Epidermal melanocyte (primary cell): Measurements from ENCODE around the gene SRPK2.

Experiments
- DNase-seq: peaks from one replicate; pipeline ENCODE4 v3.0.0; 2011; ENCODE audit warnings: low spot score; ENCODE audit not compliant: insufficient read length

Gene SRPK2

DNA sequence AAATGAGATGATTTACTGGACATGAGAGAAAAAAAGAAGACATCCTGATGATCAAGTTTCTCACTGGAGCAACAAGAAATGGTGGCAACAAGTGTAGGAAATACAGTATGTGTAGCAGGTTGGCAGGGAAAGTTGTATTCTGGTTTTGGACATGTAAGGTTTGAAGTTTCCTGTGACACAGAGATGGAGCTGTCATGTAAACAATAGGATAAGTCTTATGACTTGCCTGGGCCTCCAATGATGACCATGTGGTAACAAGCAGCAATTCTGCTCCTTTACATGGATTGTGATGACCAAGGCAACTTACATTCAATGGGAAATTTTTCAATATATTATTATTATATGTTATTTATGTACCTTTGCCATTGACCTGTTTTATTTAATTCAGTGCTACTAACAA, 249.3 kb downstream of the SRPK2 start:
- no peak for DNase-seq

DNA sequence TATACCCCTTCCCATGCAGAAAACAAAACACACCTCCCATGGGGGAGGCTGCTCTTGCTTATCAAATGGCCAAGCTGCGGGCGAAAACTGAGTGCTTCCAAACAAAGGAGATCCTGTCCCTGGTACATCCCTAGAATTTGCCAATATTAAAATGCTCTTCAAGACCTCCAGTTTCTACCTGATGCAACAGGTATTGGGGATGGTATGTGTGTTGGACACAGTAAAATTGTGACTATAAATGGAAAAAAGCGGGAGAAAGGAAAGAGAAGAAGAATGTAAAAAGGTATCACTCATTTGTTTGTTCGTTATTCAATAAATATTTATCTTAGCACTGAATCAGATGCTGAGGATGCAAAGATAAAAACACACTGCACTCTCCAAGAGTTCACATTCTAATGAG, 250.8 kb downstream of the SRPK2 start:
- no peak for DNase-seq

DNA sequence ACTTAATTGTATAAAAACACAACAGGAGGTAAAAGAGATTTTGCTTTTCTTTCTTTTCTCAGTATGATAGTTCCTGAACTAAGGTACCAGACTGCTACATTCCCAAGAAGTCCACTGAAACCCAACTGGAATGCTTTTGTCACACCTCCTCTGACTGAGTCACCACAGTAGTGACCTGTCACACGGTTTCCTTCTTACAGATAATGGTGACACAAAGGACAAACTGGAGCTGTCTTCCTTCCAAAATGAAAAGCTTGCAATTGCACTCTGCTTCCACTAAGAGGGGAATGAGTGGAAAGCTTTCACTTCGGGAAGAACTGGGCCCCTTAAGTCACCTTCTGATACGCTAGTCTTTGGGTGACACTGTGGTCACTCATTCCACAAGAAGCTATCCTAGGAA, 252.5 kb downstream of the SRPK2 start:
- no peak for DNase-seq

DNA sequence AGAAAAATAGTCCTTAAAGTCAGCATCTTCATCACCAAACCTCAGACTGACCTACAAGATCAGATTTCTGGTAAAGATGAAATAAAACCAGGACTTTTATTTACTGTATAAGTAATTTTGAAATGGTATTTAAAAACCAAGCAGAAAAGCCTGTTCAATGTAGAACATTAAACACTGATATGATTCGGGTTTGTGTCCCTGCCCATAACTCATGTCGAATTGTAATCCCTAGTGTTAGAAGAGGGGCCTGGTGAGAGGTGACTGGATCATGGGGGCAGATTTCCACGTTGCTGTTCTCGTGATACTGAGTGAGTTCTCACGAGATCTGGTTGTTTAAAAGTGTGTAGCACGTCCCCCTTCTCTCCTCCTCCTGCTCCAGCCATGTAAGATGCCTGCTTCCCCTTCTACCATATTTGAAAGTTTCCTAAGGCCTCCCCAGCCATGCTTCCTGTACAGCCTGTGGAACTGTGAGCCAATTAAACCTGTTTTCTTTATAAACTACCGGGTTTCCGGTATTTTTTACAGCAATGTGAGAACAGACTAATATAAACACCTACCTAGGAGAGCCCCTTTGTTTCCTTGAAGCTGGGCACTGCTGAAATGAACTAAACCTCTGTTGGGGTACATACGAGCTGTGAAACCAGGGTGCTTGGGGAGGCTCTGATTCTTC, 254.6 kb downstream of the SRPK2 start:
- DNase-seq = no peak

DNA sequence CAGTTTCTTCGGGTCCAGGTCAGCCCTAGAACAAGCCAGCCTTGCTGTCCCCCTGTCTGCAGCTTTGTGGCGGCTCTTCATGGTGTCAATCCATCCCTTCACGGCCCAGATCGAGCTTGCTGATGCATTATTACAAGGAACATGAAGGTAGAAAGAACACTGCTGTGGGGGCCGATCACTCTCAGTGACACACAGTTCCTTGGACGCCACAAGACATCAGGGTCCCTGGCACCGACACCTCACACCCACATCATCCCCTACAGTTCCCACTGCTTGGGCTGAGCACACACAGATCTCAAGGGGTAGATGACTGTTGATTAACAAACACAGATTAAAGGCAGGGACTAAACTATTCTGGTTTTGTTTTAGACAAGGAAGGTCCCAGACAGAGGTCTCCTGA, 255.4 kb downstream of the SRPK2 start:
- DNase-seq = no peak

DNA sequence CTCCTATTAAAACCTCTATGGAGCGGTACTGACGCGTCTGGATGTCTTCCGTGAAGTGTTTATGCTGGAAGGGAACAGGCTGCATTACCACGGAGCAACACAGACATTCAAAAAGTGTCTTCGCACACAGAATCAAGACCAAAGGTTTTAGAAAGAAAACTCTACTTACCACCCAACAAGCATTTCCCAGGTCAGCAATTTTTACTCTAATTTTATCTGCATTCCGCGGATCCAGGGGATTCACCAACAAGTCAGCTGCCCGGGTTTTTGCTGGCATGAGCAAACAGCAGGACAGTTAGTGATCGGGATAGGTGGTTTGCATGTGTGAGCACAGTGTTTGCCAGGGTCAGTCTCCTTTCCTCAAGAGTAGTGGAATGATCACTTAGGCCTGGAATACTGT, 255.9 kb downstream of the SRPK2 start:
- DNase-seq = no peak

DNA sequence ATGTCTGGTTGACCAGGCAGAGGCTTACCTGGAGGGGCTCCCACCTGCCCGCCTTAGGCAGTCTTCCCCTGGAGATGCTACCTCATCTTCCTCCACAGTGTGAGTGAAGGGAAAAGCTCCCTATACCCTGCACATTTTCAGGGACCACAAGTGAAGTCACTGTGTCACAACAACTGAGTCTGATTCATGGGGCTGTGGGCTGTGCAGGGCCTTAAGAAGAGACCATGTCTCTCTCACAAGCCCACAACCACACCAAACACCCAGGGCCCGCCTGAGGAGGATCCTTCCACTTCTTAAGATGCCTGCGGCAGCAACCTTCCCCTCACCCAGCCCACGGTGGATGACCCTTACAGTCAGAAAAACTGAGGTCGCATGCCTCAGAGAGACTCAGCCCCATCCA, 256.4 kb downstream of the SRPK2 start:
- DNase-seq = no peak

DNA sequence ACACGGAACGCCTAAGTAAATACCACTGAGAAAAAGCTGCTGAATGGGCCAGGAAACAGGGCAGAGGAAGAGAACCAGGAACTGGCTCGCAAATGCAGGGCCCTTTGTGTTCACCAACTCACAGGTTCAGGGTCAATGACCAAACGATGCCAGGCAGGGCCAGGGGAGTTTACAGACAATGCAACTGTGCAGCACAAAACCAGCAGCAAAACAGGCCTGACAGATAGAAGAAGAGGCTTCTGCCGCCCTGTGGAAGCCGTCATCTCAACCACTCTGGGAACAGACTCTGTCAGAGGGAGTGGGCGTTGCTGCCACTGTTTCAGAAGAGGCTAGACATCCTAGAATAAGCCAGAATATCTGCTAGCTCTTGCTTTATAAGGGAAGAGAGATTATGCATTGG, 256.8 kb downstream of the SRPK2 start:
- DNase-seq = no peak

DNA sequence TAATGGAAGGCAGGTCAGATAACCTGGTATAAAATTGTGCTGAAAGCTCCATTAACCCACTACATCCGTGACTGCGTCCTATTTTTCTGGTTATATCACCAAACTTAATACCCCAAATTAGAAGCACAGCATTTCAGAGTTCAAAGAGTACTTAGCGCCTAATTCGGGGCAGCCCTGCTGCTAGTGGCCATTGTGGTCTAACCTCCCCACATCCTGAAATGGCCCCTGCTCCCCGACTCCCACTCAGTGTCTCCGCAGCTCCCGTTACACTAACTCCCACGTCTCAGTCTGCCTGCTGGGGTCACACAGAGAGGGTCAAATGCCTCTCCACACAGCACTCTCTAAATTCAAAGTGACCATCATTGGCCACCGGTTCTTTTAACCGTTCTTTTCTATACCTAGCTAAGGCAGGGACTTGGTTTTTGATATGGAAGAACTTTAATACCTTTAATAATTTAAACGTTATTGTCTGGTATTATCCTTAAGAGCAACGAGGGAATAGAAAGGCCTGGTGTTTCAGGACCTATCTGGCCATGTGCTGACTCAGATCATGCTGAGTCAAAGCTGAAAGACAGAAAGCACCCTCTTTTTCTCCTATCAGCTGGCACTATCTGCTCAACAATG, 257.6 kb downstream of the SRPK2 start:
- no peak for DNase-seq

DNA sequence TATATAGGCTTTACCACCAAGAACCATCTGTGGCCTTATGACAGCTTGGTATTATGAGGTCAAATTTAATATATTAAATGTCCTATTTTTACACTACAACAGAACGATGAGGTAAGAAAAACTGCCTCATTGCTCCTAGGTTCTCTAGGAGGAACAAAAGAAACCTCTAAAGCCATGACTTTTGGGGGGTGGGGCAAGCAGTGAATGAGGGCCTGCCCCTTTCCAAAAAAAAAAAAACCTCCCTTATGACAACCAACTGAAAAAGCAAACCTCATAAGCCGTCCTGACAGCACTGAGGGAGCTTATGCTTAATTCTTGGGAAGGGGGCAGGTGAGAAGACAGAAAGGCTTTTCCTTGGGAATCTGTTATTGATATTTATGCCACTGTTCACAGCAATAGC, 258.1 kb downstream of the SRPK2 start:
- no peak for DNase-seq

DNA sequence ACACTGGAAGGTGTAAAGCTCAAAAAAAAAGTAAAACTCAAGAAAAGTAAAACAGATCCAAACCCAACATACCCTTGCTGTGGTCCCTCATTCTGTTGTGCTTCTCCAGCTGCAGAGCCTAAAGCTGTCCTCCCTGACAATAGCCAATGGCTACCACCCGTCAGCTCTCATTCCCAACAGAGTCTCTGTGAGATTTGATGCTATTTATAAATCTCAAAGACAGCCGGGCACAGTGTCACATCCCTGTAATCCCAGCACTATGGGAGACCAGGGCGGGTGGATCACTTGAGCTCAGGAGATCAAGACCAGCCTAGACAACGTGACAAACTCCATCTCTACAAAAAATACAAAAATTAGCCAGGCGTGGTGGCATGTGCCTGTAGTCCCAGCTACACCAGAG, 258.7 kb downstream of the SRPK2 start:
- DNase-seq = no peak

DNA sequence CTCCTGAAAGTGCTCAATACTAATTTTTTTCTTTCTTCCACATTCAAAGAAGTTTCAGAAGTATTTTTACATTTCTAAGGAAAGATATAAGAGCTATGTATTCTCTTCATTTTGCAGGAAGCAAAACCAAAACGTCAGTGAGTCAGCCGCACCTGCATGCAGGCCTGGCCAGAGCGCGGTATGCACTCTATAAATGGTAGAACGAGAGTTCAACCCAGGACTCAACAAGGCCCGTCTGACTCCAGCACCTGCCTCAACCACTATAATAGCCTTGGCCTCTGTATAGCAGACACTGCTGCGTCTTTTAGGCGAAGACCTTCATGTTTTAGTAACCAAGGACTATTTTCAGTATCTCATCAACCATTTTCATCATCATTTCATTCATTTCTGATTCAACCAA, 261.5 kb downstream of the SRPK2 start:
- DNase-seq = no peak

DNA sequence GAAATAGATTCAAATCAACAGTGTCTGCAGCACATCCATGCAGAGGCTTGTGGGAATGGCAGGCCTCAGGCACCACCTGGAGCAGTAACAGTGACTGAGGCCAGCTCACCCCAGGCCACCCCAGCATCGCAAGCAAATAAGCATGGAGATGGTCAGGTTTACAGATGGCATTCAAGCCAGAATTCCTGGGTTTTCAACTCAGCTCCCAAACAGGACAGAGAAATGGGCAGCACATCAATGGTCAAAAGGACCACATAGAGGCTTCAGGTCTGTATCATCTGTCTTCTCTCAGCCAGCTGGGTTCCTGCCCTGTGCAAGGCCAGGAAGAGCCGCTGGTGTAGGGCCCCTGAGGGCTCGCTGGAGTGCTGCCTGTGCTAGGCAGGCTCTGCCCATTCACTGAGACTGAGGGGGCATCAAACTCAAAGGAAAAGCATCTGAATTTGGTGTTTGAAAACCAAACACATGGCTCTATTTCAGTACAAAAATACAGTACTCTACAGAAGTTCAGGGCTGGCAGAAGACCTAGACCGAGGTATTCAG, 262.2 kb downstream of the SRPK2 start:
- no peak for DNase-seq

DNA sequence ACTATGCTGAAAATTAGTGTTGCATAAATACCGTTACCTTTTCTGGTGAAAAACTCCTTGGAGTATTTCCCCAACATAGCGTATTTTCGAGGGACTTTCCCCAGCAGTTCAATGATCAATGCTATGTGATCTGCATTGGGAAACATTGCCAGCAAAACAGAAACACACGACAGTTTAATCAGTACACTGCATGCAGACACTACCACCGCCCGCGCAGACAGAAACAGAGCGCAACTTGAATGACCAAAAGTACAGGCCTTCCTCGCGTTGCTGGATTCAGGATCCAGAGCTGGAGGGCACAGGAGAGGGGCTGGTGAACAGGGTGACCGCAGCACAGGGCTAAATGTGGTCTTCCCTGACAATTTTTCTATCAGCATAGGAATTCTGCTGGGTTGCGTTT, 263.0 kb downstream of the SRPK2 start:
- no peak for DNase-seq

DNA sequence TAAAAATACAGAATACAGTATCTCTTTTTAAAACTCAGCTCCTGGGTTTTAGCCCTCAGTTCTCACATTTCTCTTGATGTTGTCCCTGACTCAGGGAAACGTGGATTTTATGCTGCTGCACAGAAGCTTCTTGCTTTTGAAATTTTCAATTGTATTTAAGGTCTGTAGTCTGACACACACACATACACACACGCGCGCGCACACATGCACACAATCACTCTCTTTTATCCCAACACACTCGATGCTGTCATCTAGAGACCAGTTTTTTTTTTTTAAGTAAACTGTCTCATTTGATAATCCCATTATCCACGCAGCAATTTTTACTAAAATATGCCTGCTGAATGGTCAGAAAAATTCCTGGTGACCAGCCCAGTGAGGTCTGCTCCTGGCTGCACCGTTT, 266.1 kb downstream of the SRPK2 start:
- no peak for DNase-seq

DNA sequence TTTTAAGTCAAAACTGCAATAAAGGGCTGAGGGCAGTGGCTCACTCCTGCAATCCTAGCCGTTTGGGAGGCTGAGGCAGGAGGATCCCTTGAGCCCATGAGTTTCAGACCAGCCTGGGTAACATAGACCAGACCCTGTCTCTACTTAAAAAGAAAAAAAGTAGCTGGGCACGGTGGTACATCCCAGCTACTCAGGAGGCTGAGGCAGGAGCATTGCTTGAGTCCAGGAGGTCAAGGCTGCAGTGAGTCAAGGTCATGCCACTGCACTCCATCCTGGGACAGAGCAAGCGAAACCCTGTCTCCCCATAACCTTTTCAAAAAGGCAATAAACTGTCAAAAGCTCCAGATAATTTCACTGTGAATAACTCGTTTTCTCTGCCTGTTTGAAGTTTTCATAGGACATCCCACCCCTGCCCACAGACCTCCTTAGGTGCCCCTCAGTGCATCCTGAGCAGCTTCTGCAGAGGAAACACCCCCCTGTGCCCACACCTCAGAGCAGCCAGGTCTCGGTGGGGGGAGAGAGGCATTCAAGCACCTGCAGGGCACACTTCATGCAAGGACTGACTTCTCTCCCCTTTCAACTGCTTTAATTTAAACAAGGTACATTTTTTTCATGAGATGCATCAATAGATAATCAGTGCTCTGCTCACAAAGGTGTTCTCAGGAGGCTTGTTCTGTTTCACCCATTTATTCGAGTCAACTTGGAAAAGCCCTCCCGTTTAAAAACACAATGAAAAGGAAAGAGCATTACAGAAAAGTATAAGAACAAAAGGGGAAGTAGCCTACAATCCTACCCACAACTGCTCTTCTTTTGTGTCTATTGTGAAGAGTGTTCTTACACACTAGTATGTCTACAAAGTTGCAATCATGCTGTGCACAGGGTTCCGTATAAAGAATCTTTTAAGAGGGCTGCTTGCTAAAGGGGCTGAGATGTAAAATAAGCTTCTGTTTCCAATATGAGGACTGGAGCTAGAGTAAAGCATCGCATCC, 269.8 kb downstream of the SRPK2 start:
- no peak for DNase-seq

DNA sequence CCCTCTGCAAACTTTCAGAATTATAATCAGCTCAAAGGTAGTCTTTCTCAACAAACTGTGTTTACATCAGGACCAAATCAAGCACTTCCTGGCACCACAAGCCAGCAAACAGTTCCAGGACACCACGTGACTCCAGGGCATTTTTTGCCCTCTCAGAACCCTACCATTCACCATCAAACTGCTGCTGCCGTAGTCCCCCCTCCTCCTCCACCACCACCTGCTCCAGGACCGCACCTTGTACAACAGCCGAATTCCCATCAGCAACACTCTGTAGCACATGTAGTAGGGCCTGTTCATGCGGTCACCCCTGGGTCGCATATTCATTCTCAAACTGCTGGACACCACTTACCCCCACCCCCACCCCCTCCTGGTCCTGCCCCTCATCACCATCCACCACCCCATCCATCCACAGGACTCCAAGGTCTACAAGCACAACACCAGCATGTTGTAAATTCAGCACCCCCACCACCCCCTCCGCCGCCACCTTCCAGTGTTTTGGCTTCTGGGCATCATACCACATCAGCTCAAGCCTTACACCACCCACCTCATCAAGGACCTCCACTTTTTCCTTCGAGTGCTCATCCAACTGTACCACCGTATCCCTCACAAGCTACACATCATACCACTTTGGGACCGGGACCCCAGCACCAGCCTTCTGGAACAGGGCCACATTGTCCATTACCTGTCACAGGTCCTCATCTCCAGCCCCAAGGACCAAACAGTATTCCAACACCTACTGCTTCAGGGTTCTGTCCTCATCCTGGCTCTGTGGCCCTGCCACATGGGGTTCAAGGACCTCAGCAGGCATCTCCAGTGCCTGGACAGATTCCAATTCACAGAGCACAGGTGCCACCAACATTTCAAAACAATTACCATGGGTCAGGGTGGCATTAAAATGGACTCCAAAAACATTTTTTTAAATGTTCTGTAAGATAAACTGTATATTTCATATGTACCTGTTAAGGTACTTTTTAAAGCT, 276.0 kb downstream of the SRPK2 start:
- DNase-seq = no peak

DNA sequence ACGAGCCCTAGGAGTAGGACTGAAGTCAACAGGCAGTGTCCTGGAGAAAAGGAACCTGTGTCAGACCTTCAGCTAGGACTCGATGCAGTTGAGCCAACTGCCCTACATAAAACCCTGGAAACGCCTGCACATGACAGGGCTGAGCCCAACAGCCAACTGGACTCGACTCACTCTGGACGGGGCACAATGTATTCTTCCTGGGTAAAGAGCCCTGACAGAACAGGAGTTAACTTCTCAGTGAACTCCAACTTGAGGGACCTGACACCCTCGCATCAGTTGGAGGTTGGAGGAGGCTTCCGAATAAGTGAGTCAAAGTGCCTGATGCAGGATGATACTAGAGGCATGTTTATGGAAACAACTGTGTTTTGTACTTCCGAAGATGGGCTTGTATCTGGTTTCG, 281.3 kb downstream of the SRPK2 start:
- no peak for DNase-seq

DNA sequence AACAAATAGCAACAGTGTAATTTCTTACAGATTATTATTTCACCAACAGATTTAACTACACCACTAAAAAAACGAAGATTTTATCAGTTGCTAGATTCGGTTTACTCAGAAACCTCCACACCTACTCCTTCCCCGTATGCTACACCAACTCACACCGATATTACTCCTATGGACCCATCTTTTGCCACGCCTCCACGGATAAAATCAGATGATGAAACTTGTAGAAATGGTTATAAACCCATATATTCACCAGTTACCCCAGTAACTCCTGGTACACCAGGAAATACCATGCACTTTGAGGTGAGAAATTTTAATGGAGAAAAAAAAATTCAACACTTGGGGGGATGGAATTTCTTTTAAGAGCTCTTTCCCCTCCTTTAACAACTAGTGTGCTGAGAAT, 282.2 kb downstream of the SRPK2 start:
- DNase-seq = no peak

DNA sequence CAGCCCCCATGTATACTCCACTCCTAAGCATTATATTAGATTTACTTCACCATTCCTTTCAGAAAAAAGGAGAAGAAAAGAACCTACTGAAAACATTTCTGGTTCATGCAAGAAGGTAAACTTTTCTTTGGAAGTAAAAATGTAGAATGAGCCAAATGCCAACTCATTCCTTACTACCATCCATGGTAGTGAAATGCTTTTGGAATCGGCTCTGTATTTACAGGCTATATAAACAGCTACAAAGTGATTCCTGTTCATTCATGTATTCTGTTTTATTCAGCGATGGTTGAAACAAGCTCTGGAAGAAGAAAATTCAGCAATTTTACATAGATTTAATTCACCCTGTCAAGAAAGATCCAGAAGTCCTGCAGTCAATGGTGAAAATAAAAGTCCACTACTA, 283.1 kb downstream of the SRPK2 start:
- no peak for DNase-seq
